Right lobe of liver (tissue), 4 donors: Measurements from ENCODE around the gene PEX3.

Experiments
- CTCF ChIP-seq, 4 donors: fragments of 200-600 bp in 3 of 4; fragments of 450-650 bp in 1 of 4; IDR thresholded peaks; one replicate each; pipeline versions ENCODE4 v1.5.1 to v1.8.0; 2016 to 2022; ENCODE audit warnings: antibody characterized with exemption in 4 of 4, mild to moderate bottlenecking in 2 of 4
- POLR2A ChIP-seq: fragments of 450-650 bp; IDR thresholded peaks from one replicate; pipeline ENCODE4 v1.6.1; 2017; ENCODE audit warnings: antibody characterized with exemption, mild to moderate bottlenecking
- donor health status: DM: no; HTN: no; CAD: no.
- donor health status: DM: no; HTN: no; CAD: no.
- donor health status: DM: no; HTN: yes; CAD: no.

DNA sequence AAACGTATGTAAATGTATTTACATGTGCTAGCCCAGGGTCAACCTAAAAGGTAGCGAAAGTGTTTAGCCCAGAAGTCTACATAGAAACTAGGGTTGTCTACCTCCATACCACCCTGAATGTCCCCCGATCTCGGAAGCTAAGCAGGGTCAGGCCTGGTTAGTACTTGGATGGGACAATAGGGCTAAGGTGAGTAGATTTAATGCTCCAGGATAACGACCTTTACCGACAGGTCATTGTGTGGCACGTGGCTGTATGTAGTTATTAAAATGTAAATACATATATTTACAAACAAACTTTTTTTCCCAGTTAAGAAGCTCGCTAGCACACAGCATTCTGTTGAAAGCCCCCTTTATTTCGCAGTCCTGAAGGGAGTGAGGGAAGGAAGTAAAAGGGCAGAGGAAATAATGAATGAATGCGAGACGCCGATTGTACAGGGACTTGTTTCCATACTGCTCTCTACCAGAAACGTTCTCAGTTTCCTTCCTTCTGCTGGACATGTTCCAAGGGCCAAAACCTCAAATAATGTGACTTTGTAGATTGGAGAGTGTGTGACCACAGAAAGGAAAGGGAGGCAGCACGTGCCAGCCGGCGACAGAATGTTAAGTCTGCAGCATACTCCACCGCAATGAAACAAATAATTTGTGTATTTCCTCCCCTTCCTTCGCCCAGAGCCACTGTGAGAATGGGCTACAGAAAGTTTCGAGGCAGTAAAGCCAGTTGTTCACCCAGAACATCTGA is 722 bp upstream of the PEX3 start:
- TF ChIP-seq CTCF (IDR thresholded peaks at IDR 0.05), result no peak
- no peak for TF ChIP-seq POLR2A
